ENCODE measurements around the gene IMPG2.

IMPG2 gene

DNA sequence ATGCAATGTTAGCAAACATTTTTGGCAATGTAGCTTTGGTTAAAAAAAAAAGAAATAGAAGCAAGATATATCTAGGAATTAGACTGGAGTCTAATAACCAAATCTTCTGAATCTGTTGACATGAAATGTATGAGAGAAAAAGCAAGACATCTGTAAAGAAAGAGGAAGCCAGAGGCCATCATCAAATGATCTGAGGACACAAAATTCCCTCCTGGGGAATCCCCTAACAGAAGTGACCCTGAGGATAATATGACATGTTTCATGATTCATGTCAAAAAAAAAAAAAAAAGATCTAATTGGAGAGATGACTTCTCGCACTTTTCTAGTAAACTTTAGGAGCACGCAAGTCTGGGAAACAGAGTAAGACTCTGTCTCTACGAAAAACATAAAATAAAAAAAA, 70.9 kb downstream of the IMPG2 start:
- H3K4me2 ChIP-seq (ENCODE audit: insufficient read depth, low read length) = no peak overlapping the region
- no peak for ATAC-seq (ENCODE audit: insufficient read depth, low read depth)
- no peak overlapping the region for H3K4me3 ChIP-seq (ENCODE audit: low read depth in 1 of 2, low read length in 2 of 2)
- H3K27me3 ChIP-seq (ENCODE audit: insufficient read depth, low read length, poor library complexity) = no peaks in the 10 kb centered on the region
- H3K36me3 ChIP-seq (ENCODE audit: insufficient read depth, low read length) = no peaks in the 10 kb centered on the region
- TF ChIP-seq, protein P1, sequence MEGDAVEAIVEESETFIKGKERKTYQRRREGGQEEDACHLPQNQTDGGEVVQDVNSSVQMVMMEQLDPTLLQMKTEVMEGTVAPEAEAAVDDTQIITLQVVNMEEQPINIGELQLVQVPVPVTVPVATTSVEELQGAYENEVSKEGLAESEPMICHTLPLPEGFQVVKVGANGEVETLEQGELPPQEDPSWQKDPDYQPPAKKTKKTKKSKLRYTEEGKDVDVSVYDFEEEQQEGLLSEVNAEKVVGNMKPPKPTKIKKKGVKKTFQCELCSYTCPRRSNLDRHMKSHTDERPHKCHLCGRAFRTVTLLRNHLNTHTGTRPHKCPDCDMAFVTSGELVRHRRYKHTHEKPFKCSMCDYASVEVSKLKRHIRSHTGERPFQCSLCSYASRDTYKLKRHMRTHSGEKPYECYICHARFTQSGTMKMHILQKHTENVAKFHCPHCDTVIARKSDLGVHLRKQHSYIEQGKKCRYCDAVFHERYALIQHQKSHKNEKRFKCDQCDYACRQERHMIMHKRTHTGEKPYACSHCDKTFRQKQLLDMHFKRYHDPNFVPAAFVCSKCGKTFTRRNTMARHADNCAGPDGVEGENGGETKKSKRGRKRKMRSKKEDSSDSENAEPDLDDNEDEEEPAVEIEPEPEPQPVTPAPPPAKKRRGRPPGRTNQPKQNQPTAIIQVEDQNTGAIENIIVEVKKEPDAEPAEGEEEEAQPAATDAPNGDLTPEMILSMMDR (IDR thresholded peaks at IDR 0.05; ENCODE audit: borderline replicate concordance, extremely low read depth, low read length, poor library complexity, severe bottlenecking) = no peak
- no peak for TF ChIP-seq EZH2 (IDR thresholded peaks at IDR 0.05; ENCODE audit: borderline replicate concordance, low read depth, low read length, severe bottlenecking)
- H4K20me1 ChIP-seq (ENCODE audit: insufficient read depth, low read length) = no peaks in the 10 kb centered on the region
- no peak overlapping the region for H2AFZ ChIP-seq (ENCODE audit: low read depth, low read length)
- no peak for DNase-seq
- no peaks in the 10 kb centered on the region for H3K4me1 ChIP-seq (ENCODE audit: insufficient read depth, low read length)
- H3K9ac ChIP-seq (ENCODE audit: low read depth, low read length) = no peak overlapping the region
- peaks cover 1% of the 10 kb centered on the region for H3K9me3 ChIP-seq (ENCODE audit: insufficient read depth, low read length, severe bottlenecking)
- no peaks in the 10 kb centered on the region for H3K79me2 ChIP-seq (ENCODE audit: insufficient read depth, low read length)
- no peak overlapping the region for H3K27ac ChIP-seq (ENCODE audit: low read length)

- Histone ChIP-seq H4K20me1 (ENCODE audit: insufficient read depth, low read length) (no peaks in the 10 kb centered on the region), H3K9me3 (ENCODE audit: insufficient read depth, low read length, severe bottlenecking) (peaks cover 1% of the 10 kb centered on the region), H3K4me3 (ENCODE audit: low read depth in 1 of 2, low read length in 2 of 2) (no peak overlapping the region), H3K9ac (ENCODE audit: low read depth, low read length) (no peak overlapping the region), H3K4me1 (ENCODE audit: insufficient read depth, low read length) (no peaks in the 10 kb centered on the region), H3K79me2 (ENCODE audit: insufficient read depth, low read length) (no peaks in the 10 kb centered on the region), H3K4me2 (ENCODE audit: insufficient read depth, low read length) (no peak overlapping the region), H2AFZ (ENCODE audit: low read depth, low read length) (no peak overlapping the region), H3K27me3 (ENCODE audit: insufficient read depth, low read length, poor library complexity) (no peaks in the 10 kb centered on the region), H3K36me3 (ENCODE audit: insufficient read depth, low read length) (no peaks in the 10 kb centered on the region), H3K27ac (ENCODE audit: low read length) (no peak overlapping the region)
- ATAC-seq (ENCODE audit: insufficient read depth, low read depth) (no peak), DNase-seq (no peak)
- TF ChIP-seq, protein P1 (IDR thresholded peaks at IDR 0.05; ENCODE audit: borderline replicate concordance, extremely low read depth, low read length, poor library complexity, severe bottlenecking) = no peak
- no peak for TF ChIP-seq EZH2 (IDR thresholded peaks at IDR 0.05; ENCODE audit: borderline replicate concordance, low read depth, low read length, severe bottlenecking)
These were observed 71.6 kb downstream of the IMPG2 start for GRCh38 chr3:101248736-101249135.

DNA sequence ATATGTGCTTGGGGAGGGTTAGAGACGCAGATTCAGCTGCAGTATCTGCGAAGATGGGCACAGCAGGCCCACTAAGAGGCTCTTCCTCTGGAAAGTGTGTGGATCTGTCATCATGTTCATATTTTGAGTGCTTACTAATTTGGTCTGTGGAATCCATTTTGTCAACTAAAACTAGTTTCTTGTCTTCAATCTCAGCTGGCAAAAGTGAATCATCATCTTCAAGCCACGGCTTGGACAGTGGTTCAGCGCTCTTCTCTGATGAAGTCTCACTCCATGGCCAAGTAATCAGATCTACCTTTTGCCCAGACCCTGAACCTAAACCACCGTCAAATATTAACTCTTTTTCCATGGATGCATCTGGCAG, 76.2 kb downstream of the IMPG2 start:
- peaks cover 1% of the 10 kb centered on the region for H3K9me3 ChIP-seq (ENCODE audit: insufficient read depth, low read length, severe bottlenecking)
- no peak overlapping the region for H2AFZ ChIP-seq (ENCODE audit: low read depth, low read length)
- no peak for DNase-seq
- TF ChIP-seq, protein P1 (IDR thresholded peaks at IDR 0.05; ENCODE audit: borderline replicate concordance, extremely low read depth, low read length, poor library complexity, severe bottlenecking) = no peak
- no peak for TF ChIP-seq EZH2 (IDR thresholded peaks at IDR 0.05; ENCODE audit: borderline replicate concordance, low read depth, low read length, severe bottlenecking)
- no peak for ATAC-seq (ENCODE audit: insufficient read depth, low read depth)
- H3K27ac ChIP-seq (ENCODE audit: low read length) = no peak overlapping the region
- H3K4me3 ChIP-seq (ENCODE audit: low read depth in 1 of 2, low read length in 2 of 2) = no peak overlapping the region
- H3K9ac ChIP-seq (ENCODE audit: low read depth, low read length) = no peak overlapping the region
- no peak overlapping the region for H3K4me2 ChIP-seq (ENCODE audit: insufficient read depth, low read length)
- no peaks in the 10 kb centered on the region for H3K27me3 ChIP-seq (ENCODE audit: insufficient read depth, low read length, poor library complexity)
- no peaks in the 10 kb centered on the region for H4K20me1 ChIP-seq (ENCODE audit: insufficient read depth, low read length)
- H3K36me3 ChIP-seq (ENCODE audit: insufficient read depth, low read length) = no peaks in the 10 kb centered on the region
- H3K4me1 ChIP-seq (ENCODE audit: insufficient read depth, low read length) = no peaks in the 10 kb centered on the region
- no peaks in the 10 kb centered on the region for H3K79me2 ChIP-seq (ENCODE audit: insufficient read depth, low read length)

Data from DND-41 (cell line).